HL-60 (cell line): ENCODE data around the gene ITPRIP.

ENCODE experiments used
- DNase-seq, 2 experiments: peaks; one replicate each; pipeline ENCODE4 v3.0.0-alpha.2; 2010 to 2020; ENCODE audit warnings: low read depth in 1 of 2, low spot score in 1 of 2
- H3K27ac ChIP-seq: fragments of 250-450 bp; sonication (Bioruptor Pico); replicated peaks from 2 replicates; pipeline ENCODE4 v1.5.1; 2020; ENCODE audit warnings: mild to moderate bottlenecking, moderate library complexity
- H3K27me3 ChIP-seq: fragments of 250-450 bp; sonication (Bioruptor Pico); 2 replicates; pipeline ENCODE4 v1.5.1; 2021; ENCODE audit warnings: mild to moderate bottlenecking, moderate library complexity; ENCODE audit not compliant: insufficient read depth, poor library complexity, severe bottlenecking
- H3K4me3 ChIP-seq: replicated peaks from 2 replicates; pipeline ENCODE4 v1.5.1; 2011; ENCODE audit warnings: mild to moderate bottlenecking, control low read depth, low read length; ENCODE audit not compliant: insufficient read depth
- CTCF ChIP-seq: IDR thresholded peaks from one replicate; pipeline ENCODE4 v1.5.1; 2011; ENCODE audit warnings: low read length, control low read depth, inconsistent platforms; ENCODE audit not compliant: insufficient read depth
- GABPA ChIP-seq: IDR thresholded peaks from 2 replicates; pipeline ENCODE4 v1.6.1; 2012; ENCODE audit warnings: low read depth
- POLR2AphosphoS5 ChIP-seq: IDR thresholded peaks from 2 replicates; pipeline ENCODE4 v1.6.1; 2012; ENCODE audit warnings: low read depth
- REST ChIP-seq: IDR thresholded peaks from 2 replicates; pipeline ENCODE4 v1.6.1; 2012; ENCODE audit warnings: low read depth; ENCODE audit not compliant: insufficient replicate concordance
- SPI1 ChIP-seq: IDR thresholded peaks from 2 replicates; pipeline ENCODE4 v1.6.1; 2012; ENCODE audit warnings: low read depth, mild to moderate bottlenecking, borderline replicate concordance

The ITPRIP gene

GRCh38 chr10:104317726-104318299 lies 20.5 kb downstream of the ITPRIP start:
- TF ChIP-seq GABPA (no peak), POLR2AphosphoS5 (no peak), CTCF (no peak), SPI1 (no peak), REST (no peak)
- no peak overlapping the region for H3K27ac ChIP-seq
- DNase-seq: no peak
- no peak overlapping the region for H3K4me3 ChIP-seq
- no peaks in the 10 kb centered on the region for H3K27me3 ChIP-seq

- H3K27me3 ChIP-seq: no peaks in the 10 kb centered on the region
These were observed 21.0 kb downstream of the ITPRIP start for GRCh38 chr10:104317269-104317710.

More at GRCh38 chr10:104317269-104317710, 21.0 kb downstream of the ITPRIP start:
- no peak overlapping the region for H3K4me3 ChIP-seq
- DNase-seq: no peak
- no peak for TF ChIP-seq SPI1
- no peak for TF ChIP-seq CTCF
- no peak for TF ChIP-seq POLR2AphosphoS5
- no peak for TF ChIP-seq GABPA
- no peak for TF ChIP-seq REST
- no peak overlapping the region for H3K27ac ChIP-seq
